Activated CD8-positive, alpha-beta memory T cell treated with anti-CD3 and anti-CD28 coated beads, Interleukin-2, amount 10 ng/mL, durations not matched to agents 7 days and 5 days (primary cell): ENCODE results near the gene RASGRP2. TPM values are rescaled to one million over a fixed set of nuclear protein-coding genes. Genes with fewer than 3 reads are reported as not detected.

Experiments used
- ATAC-seq: fragments of 150-1000 bp; cut with Tn5 transposase; one replicate; pipeline ENCODE4 v1.10.0; 2021; ENCODE audit warnings: moderate library complexity
- CTCF ChIA-PET: fragments of 350-600 bp; sonication (Branson Sonifier 250); formaldehyde crosslinking; loops from one replicate; lab custom pipeline; 2021; ENCODE audit warnings: antibody characterized with exemption; lab: Charles Lee
- DNase-seq: peaks from one replicate; pipeline ENCODE4 v3.0.0-alpha.2; 2020
- H3K27ac Mint-ChIP-seq: one replicate; pipeline ENCODE4 v1.8.0; 2021; ENCODE audit warnings: mild to moderate bottlenecking, mixed read lengths
- H3K27me3 Mint-ChIP-seq: one replicate; pipeline ENCODE4 v1.8.0; 2021; ENCODE audit warnings: mixed read lengths
- H3K36me3 Mint-ChIP-seq: one replicate; pipeline ENCODE4 v1.8.0; 2021; ENCODE audit warnings: mild to moderate bottlenecking, mixed read lengths
- H3K4me1 Mint-ChIP-seq: one replicate; pipeline ENCODE4 v1.8.0; 2021; ENCODE audit warnings: mixed read lengths
- H3K4me3 Mint-ChIP-seq: one replicate; pipeline ENCODE4 v1.8.0; 2021; ENCODE audit warnings: mild to moderate bottlenecking, moderate library complexity, mixed read lengths
- H3K9me3 Mint-ChIP-seq: one replicate; pipeline ENCODE4 v1.8.0; 2022; ENCODE audit warnings: low read depth, mixed read lengths
- total RNA-seq, 2 experiments: library from RNA; stranded (reverse); gene quantifications; one replicate each; pipeline ENCODE4 v1.2.3, GENCODE V29; 2021

The RASGRP2 gene
- total RNA-seq: 100 to 1,000 TPM in 1 of 2 experiments, 10 to 100 TPM in 1; 77.3 to 123 TPM

DNA sequence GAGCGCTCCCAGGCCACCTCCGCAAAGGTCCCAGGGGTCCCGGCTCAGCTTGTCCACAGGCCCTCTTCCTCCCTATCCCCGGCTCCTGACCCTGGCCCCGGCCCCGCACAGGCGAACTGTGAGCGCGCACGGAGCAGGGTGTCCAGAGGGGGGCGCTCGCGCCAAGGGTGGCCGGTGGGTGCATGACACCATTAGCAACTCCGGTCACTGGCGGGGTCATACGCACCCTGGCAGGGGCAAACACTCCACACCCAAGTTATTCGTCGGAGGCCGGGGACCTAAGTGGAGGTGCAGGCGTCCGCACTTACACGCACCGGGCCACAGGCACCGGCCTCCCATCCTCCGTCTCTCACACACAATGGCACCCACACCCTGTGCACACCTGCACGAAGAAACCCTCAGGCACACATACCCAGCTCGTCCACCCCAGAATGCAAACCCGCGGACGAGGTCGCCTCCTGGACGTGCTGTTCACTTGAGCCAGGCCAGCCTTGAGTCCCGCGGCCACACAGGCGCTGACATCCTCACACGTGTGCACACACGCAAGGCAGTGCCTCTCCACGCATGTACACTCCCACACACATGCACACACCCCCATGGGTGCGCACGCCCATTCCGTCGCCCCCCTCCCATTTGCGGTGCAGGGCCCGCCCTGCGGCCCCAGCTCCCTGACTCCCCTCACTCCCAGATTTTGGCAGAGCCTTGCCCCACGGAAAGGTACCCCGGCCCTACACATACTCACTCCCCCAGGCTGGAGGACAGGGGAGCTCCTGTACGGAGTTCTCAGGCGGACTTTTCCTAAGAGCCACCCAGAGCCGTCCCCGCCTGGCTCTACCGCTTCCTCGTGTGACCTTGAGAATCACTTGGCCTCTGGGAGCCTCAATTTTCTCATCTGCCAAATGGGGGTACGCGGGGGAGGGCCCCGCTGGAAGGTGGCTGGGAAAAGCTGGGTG is at the start of gene RASGRP2:
Gene RASGRP2 (minus strand): TSS at position 552 of the 953 bp plus-strand sequence. CDS start 1,276 bp downstream, outside the sequence.
- H3K9me3 Mint-ChIP-seq: no peaks in the 10 kb centered on the region
- H3K4me1 Mint-ChIP-seq: peaks cover 28% of the 10 kb centered on the region
- peaks cover 10% of the 10 kb centered on the region for H3K36me3 Mint-ChIP-seq
- DNase-seq (peak; percentile 94), ATAC-seq (peak; percentile 50)
- H3K27me3 Mint-ChIP-seq: no peaks in the 10 kb centered on the region
- peak within 1 kb of the TSS; percentile 83 for H3K4me3 Mint-ChIP-seq
- CTCF ChIA-PET: interaction anchor here (0.5 to 12.7 kb wide), 27 partner anchors 8 to 1026 kb away, joined by 3 to 294 read pairs (median 4); partner anchors contain the start of genes ARL2, MAP4K2, MEN1 and PYGM
- peak within 1 kb of the TSS; percentile 95 for H3K27ac Mint-ChIP-seq

- Mint-ChIP-seq H3K4me1 (peaks cover 20% of the 10 kb centered on the region), H3K27me3 (no peaks in the 10 kb centered on the region), H3K27ac (peak overlapping the region; percentile 4), H3K4me3 (no peak overlapping the region), H3K36me3 (peaks cover 3% of the 10 kb centered on the region), H3K9me3 (no peaks in the 10 kb centered on the region)
- no peak for ATAC-seq
- CTCF ChIA-PET: interaction anchor here (1.0 kb wide), 1 partner anchor 54 kb away, joined by 3 read pairs; no protein-coding TSS in a partner anchor
- no peak for DNase-seq
Observed at GRCh38 chr11:64792482-64792881, 48.5 kb upstream of the RASGRP2 start.

- Mint-ChIP-seq H3K27ac (peak overlapping the region; percentile 36), H3K36me3 (peaks cover 3% of the 10 kb centered on the region), H3K9me3 (no peaks in the 10 kb centered on the region), H3K27me3 (no peaks in the 10 kb centered on the region), H3K4me1 (peaks cover 20% of the 10 kb centered on the region), H3K4me3 (no peak overlapping the region)
- no peak for ATAC-seq
- no peak for DNase-seq
- CTCF ChIA-PET: interaction anchor here (1.0 kb wide), 1 partner anchor 54 kb away, joined by 3 read pairs; no protein-coding TSS in a partner anchor
Observed at GRCh38 chr11:64791781-64792291, 47.9 kb upstream of the RASGRP2 start.

DNA sequence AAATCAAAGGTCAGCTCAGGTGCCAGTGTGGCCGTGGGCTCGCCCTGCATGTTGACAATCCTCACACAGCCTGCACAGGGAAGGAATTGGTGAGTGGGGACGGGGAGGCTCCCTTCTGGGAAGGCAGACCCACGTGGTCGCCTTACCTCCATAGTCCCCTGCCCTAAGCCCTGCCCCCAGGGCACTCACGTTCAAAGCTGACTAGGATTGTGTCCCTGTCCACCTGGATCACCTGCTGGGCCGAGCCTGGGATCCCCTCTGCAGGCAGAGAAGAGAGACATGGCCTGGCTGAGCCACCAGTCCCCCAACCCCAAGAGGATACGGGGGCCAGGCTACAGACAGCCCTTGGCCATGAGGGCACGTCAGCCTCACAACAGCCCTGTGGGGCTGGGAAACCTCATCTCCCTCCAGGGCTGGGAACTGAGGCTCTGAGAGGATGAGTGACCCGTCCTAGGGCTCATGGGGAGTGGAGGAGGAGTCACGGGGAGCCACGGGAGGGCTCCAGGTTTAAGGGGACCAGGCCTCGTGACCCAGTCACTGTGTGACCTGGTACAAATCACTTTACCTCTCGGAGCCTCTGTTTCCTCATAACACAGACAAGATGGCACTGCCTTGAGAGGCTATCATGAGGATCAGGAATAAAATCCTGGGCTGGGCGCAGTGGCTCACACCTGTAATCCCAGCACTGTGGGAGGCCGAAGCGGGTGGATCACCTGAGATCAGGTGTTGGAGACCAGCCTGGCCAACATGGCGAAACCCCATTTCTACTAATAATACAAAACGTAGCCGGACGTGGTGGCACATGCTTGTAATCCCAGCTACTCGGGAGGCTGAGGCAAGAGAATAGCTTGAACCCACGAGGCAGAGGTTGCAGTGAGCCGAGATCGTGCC is 46.5 kb upstream of the RASGRP2 start:
- Mint-ChIP-seq H3K9me3 (no peaks in the 10 kb centered on the region), H3K27ac (no peak overlapping the region), H3K4me3 (no peak overlapping the region), H3K4me1 (peaks cover 12% of the 10 kb centered on the region), H3K36me3 (no peaks in the 10 kb centered on the region), H3K27me3 (no peaks in the 10 kb centered on the region)
- CTCF ChIA-PET: no interaction called here
- no peak for ATAC-seq
- DNase-seq: no peak

DNA sequence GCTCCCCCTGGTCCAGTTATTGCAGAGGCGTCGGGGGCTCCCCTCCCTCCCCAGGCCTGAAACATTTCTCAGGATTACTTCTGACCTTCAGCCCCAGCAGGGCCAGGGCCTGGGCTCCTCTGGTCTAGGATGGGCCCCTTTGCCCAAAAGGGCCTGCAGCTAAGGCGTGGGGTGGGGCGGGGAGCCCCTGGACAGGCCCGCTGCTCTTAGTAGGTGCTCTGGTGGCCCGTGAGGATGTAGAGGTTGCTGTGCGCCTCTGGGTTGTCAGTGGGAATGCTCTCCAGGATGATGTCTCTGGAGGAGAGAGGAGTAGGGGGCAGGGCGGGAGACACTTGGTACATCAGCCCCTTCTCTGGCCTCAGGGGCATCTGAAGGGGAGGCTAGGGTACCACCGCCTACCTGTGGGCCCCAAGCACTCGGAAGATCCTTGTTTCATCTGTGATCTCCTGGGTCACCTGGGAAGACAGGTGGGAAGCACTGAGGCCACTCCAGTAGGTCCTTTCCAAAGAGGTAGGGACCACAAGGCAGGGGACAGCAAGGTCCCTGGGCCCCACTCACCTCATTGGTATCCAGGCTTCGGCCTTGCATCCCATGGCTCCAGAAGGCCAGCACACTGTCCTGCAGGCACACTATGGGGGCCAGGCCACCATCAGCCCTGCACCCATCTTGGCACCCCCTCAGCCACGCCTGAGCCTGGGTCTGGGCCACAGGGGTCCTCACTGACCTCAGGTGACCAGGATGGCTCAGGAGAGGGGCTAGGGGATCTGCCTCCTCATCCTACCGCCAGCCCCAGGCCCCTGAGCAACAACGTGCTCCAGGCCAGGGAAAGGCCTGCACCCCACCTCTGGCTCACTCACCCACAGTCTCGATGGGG is 45.6 kb upstream of the RASGRP2 start:
- H3K9me3 Mint-ChIP-seq: no peaks in the 10 kb centered on the region
- CTCF ChIA-PET: interaction anchor here (0.7 to 1.5 kb wide), 3 partner anchors 10 to 54 kb away, joined by 3 to 6 read pairs (median 3); no protein-coding TSS in a partner anchor
- DNase-seq (no peak), ATAC-seq (no peak)
- H3K4me1 Mint-ChIP-seq: peaks cover 9% of the 10 kb centered on the region
- H3K4me3 Mint-ChIP-seq: no peak overlapping the region
- H3K27me3 Mint-ChIP-seq: no peaks in the 10 kb centered on the region
- H3K36me3 Mint-ChIP-seq: peaks cover 2% of the 10 kb centered on the region
- H3K27ac Mint-ChIP-seq: no peak overlapping the region

- no peak for DNase-seq
- no peak overlapping the region for H3K4me3 Mint-ChIP-seq
- H3K4me1 Mint-ChIP-seq: peaks cover 2% of the 10 kb centered on the region
Observed at GRCh38 chr11:64788321-64789215, 44.6 kb upstream of the RASGRP2 start.

GRCh38 chr11:64787526-64788320 is 43.8 kb upstream of the RASGRP2 start:
- Mint-ChIP-seq H3K36me3 (peaks cover 2% of the 10 kb centered on the region), H3K27me3 (no peaks in the 10 kb centered on the region)
- peak; percentile 65 for DNase-seq

More at GRCh38 chr11:64788321-64789215, 44.6 kb upstream of the RASGRP2 start:
- Mint-ChIP-seq H3K9me3 (no peaks in the 10 kb centered on the region), H3K27me3 (no peaks in the 10 kb centered on the region), H3K36me3 (peaks cover 2% of the 10 kb centered on the region), H3K27ac (no peak overlapping the region)
- CTCF ChIA-PET: interaction anchor here (0.5 to 4.1 kb wide), 10 partner anchors 8 to 220 kb away, joined by 3 to 19 read pairs (median 4); partner anchors contain the start of gene CDC42BPG
- no peak for ATAC-seq

GRCh38 chr11:64786308-64786707 is 42.4 kb upstream of the RASGRP2 start:
- no peak overlapping the region for H3K27ac Mint-ChIP-seq
- DNase-seq: no peak

More at GRCh38 chr11:64787526-64788320, 43.8 kb upstream of the RASGRP2 start:
- Mint-ChIP-seq H3K4me1 (no peaks in the 10 kb centered on the region), H3K4me3 (no peak overlapping the region), H3K9me3 (no peaks in the 10 kb centered on the region), H3K27ac (peak overlapping the region; percentile 28)
- CTCF ChIA-PET: interaction anchor here (1.0 to 4.1 kb wide), 9 partner anchors 9 to 60 kb away, joined by 3 to 19 read pairs (median 5); partner anchors contain the start of genes CDC42BPG and RASGRP2
- peak; percentile 63 for ATAC-seq

DNA sequence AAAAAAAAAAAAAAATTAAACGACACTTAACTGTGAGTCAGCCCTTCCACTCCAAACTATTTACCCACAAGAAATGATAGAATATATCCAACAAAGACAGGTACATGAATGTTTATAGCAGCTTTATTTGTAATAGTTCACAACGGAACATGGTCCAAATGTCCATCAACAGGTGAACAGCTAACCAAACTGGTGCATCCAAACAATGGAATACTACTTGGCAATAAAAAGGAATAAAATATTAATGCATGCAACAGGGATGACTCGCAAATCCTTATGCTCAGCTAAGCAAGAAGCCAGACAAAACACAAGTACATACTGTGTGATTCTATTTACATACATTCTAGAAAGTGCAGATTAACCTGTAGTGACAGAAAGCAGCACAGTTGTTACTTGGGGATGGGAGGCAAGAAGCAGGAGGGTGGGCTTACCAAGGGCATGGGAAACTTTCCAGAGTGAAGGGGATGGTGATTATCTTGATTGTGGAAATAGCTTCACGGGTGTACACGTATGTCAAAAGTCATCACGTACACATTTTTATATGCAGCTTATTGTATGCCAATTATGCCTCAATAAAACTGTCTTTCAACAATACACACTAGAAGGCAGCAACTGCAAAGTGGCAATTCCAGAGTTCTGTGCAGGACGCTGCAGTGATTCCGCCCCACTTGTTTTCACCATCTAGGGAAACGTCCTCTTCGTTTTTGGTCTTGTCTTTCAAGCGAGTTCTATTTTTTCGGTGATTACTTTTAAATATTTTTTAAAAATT is 41.1 kb upstream of the RASGRP2 start:
- H3K27ac Mint-ChIP-seq: no peak overlapping the region
- H3K4me3 Mint-ChIP-seq: no peak overlapping the region

More at GRCh38 chr11:64786308-64786707, 42.4 kb upstream of the RASGRP2 start:
- Mint-ChIP-seq H3K36me3 (peaks cover 2% of the 10 kb centered on the region), H3K4me1 (no peaks in the 10 kb centered on the region), H3K4me3 (no peak overlapping the region), H3K27me3 (no peaks in the 10 kb centered on the region), H3K9me3 (no peaks in the 10 kb centered on the region)
- no peak for ATAC-seq
- CTCF ChIA-PET: interaction anchor here (0.7 to 4.1 kb wide), 7 partner anchors 10 to 740 kb away, joined by 3 to 19 read pairs (median 4); partner anchors contain the start of genes CDC42BPG and RASGRP2

More for the DNA sequence above, 41.1 kb upstream of the RASGRP2 start:
- Mint-ChIP-seq H3K27me3 (no peaks in the 10 kb centered on the region), H3K36me3 (peaks cover 6% of the 10 kb centered on the region), H3K4me1 (peaks cover 10% of the 10 kb centered on the region), H3K9me3 (no peaks in the 10 kb centered on the region)
- CTCF ChIA-PET: interaction anchor here (1.0 to 4.1 kb wide), 4 partner anchors 41 to 229 kb away, joined by 4 to 19 read pairs (median 8); partner anchors contain the start of genes ARL2, CDC42BPG and RASGRP2
- ATAC-seq: no peak
- no peak for DNase-seq
